NK-92 (cell line): ENCODE results near the gene NACC2.

Source experiments
- DNase-seq: peaks from one replicate; lab custom pipeline; 2025; ENCODE audit not compliant: unreplicated experiment; lab: John Stamatoyannopoulos, UW

The NACC2 gene

GRCh38 chr9:136058801-136059302, 36.2 kb downstream of the NACC2 start:
- DNase-seq = no peak

- DNase-seq = no peak
These were observed 37.0 kb downstream of the NACC2 start for GRCh38 chr9:136058084-136058483.

GRCh38 chr9:136057236-136058081, 37.6 kb downstream of the NACC2 start:
- no peak for DNase-seq

- no peak for DNase-seq
These were observed 38.4 kb downstream of the NACC2 start for GRCh38 chr9:136056546-136057235.

DNA sequence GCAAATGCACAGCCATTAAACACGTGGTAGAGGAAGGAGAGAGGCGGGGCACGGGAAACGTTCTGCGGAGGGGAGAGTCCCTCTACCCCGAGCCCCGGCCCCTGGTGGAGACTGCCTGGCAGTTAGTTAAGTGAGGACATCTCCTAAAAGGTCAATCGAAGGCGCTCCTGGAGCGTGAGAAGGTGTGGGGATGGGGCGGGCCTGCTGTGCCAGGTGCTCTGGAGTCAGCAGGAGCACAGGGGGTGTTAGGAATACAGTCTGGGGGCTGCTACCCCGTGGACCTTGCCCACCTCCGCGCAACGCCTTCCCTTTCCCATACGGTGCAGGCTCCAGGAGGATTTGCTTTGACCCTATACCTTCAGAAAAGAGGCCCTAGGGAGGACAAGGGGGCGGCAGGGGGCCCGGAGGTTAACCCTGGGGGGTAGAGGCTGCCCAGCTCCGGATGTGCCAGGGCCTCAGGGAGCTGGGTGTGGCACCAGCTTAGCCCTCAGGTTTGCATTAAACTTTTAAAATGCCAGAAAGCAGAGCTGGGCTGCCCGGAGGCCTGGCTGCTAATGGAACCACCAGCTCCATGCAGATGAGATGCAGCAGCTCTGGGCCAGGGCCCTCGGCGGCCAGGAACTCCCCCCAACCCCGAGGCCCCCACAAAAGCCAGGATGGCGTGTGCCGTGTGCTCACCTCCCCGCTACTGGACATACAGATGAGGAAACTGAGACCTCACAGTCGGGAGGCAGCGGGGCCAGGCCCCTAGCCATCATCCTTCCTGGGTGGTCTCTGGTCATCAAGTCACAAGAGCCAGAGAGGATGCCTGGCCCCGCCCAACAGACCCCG, 39.2 kb downstream of the NACC2 start:
- no peak for DNase-seq

DNA sequence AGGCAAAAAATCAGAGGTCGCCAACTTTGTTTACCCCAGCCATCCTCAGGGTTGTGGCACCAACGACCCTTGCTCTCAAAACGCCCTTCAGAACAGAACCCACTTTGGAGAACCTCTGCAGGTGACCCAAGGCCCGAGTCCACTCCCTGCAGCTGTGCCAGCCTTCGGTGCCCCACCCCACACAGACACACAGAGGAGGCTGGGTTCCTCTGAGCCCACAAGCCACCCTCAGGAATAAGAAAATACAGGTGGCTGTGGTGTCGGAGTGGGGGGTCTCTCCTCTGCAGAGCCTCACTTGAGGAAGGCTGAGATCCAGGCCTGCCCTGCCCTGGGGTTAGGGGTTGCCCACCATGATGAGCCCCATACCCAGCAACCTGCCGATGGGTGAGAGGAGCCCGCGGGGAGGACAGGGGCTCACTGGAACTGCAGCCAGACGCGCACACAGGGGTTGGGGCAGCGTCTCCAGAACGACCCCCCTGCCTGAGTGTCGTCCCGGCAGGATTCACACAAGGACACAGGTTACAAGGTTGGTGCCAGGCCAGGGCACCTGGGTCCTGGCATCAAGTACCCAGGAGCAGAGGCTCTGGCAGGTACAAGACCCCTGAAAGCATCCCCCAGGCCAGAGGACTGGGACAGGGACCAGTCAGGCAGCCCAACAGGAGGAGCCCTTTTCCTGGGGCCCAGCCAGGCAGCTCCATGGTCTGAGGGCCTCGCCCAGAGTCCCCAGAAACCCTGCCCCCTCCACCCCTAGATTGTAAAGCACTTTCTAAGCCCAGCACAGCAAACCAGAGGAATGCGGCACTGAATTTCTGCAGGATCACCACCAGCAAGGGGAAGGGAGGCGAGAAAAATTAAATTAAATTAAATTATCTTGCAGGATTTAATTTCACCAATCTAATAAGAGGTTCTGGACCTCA, 40.0 kb downstream of the NACC2 start:
- DNase-seq = no peak

GRCh38 chr9:136054146-136054545, 40.9 kb downstream of the NACC2 start:
- no peak for DNase-seq

GRCh38 chr9:136053757-136054142, 41.3 kb downstream of the NACC2 start:
- DNase-seq = no peak

DNA sequence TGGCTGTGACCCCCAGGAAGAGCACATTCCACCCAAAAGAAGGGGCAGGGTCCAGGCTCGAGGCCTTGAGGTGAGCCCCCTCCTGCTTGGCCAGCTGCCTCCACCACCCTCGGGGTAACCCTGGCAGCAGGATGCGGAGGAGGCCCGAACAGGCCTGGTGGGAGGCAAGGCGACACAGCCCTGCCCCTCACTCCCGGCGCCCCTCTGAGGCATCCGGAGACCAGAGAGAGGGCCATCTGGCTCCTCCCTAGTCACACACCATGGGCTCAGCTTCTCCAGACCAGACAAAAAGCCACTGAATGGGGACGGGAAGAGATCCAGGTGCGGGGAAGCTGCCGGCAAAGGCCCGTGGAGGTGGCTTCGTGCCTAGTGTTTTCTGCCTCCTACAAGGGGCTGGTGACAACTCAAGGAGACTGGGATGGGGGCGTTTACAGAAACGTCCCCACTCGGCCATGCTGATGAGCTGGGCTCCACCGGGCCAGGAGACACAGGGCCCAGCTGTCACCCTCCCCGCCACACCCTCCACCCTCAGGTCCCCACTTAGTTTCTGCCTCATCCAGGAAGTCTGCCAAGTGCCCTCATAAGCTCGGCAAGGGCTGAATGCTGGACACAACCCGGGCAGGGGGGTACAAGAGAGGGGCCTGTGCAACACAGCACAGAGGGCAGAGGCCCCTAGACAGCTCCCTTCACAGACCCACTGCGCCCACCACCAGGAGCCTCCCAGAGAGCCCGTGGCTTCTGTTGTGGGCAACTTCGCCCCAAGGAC, 41.9 kb downstream of the NACC2 start:
- DNase-seq = no peak

GRCh38 chr9:136052472-136052880, 42.6 kb downstream of the NACC2 start:
- no peak for DNase-seq

GRCh38 chr9:136051837-136052471, 43.1 kb downstream of the NACC2 start:
- DNase-seq = no peak

DNA sequence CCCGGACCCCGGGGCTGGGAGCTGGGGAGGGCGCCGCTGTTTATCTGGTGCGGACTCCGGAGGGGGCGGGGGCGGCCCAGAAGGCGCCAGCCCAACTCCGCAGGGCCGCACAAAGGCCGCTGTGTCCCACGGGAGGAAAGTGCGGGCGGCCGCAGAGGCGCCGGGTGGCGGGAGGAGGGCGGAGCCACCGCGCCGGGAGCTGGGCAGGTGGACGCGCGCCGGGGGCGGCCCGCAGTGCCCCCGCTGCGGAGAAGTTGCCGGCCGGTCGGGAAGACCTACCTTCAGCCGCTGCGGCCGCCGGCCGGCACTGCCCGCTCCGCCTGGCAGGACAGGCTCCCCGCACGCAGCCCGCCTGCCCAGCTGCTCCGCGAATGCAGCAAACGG, 43.6 kb downstream of the NACC2 start:
- DNase-seq = no peak

DNA sequence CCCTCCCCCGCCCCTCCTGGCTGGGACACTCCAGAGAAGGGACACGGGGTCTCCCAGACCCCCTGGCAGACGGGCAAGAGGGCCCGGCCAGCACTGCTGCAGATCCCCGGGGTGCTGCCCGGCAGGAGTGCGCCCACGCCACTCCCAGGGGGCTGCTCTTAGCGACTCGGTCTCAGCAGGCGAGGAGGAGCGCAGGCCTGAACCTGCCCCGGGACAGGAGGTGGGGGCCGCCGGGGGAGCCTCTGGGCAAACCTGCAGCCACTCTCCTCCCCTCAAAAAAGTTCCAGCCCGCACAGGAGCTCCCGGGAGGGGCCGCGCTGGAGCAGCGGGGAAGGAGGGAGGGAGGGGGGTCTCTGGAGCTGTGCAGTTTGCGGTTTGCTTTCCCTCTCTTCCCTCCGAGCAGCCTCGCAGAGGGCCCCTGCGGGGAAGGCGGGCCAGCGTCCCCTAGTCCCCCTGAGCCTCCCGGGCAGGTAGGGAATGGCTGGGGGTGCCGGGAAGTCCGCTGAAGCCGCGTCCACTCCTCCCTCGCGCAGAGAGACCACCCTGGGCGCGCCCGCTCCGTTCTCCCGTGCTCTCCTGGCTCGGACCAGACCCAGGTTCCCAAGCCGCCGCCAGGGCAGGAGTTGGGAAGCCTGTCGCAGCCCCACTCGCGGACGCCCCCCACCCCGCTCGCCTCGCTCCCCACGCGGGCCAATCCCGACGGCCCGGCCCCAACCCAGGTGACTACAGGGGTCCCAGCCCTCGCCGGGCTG, 44.2 kb downstream of the NACC2 start:
- DNase-seq = no peak

- no peak for DNase-seq
These were observed 44.8 kb downstream of the NACC2 start for GRCh38 chr9:136050266-136050700.

- no peak for DNase-seq
These were observed 45.4 kb downstream of the NACC2 start for GRCh38 chr9:136049491-136050265.

DNA sequence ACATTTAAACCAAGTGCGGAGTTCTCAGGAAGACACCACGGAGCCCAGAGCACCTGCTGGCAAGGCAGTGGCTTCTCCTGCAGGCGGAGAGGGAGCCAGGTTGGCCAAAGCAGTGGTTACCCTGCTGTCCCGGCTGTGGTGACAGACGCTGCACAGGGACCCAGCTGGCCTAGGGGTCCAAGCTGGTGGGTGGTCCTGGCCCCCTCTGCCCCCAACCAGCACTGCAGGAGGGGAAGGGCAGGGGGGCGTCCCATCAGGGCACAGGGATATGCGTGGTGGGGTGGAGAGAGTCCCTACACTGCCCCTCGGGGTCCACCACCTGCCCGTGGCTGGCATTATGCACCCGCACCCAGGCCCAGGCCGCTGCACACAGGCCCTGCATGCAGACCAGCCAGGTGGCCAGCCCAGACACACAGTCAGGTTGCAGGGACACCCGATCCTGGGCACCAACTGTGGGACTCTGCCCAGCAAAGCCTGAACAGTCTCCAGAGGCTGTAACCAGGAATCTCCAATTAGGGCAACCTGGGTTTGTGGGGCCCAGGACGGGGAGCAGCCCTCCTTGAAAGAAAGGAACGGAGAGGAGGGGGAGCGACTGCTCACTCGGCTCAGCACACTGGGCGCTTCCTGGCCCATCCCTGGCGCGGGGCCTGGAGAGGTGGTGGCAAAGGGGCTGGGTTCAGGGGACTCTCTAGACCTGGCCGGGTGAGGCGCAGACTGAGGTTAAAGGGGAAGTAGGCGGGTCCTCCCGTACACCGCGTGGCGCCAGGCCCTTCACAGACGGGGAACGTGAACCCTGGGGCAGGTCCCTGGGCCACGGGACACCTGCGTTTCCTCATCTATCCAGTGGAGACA, 46.3 kb downstream of the NACC2 start:
- no peak for DNase-seq
